Astrocyte of the hippocampus (primary cell): ENCODE measurements around the gene HTT.
"Not testable (repeated sequence)": the region's sequence is repeated elsewhere in the genome, so short reads cannot be mapped to it uniquely, and the experiment has no call there.

Experiments
- DNase-seq: peaks from one replicate; pipeline ENCODE4 v3.0.0; 2011; ENCODE audit warnings: low read depth, low spot score

HTT gene

GRCh38 chr4:3046162-3046561 lies 28.3 kb upstream of the HTT start:
- no peak for DNase-seq

GRCh38 chr4:3046623-3047022 lies 27.9 kb upstream of the HTT start:
- DNase-seq = no peak

DNA sequence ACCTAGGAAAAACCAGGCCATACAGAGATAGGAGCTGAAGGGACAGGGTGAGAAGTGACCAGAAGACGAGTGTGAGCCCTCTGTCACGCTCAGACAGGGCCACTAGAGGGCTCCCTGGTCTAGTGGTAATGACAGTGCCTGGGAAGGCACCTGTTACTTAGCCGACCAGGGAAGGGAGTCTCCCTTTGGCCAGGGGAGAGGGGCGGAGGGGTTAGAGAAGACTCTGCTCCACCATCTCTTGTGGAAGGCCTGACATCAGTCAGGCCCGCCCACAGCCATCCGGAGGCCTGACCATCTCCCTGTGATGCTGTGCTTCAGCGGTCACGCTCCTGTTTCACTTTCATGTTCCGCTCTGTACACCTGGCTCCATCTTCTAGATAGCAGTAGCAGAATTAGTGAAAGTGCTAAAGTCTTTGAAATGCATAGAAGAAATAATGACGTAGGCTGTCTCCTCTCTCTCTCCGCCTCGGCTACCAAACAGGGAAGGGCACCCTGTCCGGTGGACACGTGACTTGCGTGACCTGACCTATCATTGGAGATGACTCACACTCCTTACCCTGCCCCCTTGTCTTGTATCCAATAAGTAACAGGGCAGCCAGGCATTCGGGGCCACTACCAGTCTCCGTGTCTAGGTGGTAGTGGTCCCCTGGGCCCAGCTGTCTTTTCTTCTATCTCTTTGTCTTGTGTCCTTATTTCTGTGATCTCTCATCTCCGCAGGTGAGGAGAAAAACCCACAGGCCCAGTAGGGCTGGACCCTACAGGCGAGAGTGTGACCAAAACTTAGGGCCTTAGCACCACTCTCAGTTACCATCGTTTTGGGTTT lies 26.8 kb upstream of the HTT start:
- peak; percentile 67 for DNase-seq

- DNase-seq = not testable (repeated sequence)
Observed at GRCh38 chr4:3051141-3051897, 23.2 kb upstream of the HTT start.

DNA sequence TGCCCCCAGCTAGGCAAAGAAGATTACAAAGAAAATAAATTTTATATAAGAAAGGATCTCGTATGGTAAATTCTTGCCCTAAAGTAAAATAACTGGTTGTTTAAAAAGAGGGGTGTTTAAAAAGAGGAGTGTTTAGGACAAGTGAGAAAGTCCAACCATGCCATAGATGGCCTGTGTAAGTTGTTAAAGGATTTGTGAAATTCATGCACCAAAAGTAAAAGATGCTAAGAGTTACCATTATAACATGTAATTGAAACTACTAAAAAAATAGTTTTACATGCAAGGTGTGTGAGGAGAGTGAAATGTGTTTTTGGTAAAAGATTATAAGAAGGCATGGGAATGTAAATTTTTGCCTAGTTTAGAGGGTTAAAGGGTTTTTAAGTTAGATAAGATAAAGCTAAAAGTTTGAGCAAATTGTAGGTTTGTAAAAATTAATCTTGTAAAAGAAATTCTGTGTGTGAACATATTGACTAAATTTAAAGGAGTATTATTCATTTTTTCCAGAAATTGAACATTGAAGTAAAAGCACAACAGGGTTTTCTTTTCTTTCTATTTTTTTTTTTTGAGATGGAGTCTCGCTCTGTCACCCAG lies 20.2 kb upstream of the HTT start:
- no peak for DNase-seq

- no peak for DNase-seq
Observed at GRCh38 chr4:3059943-3060342, 14.5 kb upstream of the HTT start.

DNA sequence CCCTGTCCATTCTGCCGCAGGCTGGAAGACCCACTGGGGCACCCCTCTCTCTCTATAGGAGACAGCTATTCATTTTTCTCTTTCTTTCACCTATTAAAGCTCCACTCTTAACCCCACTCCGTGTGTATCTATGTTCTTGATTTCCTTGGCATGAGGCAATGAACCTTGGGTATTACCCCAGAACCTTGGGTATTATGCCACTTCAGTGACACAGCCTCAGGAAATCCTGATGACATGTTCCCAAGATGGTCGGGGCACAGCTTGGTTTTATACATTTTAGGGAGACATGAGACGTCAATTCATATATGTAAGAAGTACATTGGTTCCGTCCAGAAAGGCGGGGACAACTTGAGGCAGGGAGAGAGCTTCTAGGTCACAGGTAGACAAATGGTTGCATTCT lies 13.5 kb upstream of the HTT start:
- no peak for DNase-seq

DNA sequence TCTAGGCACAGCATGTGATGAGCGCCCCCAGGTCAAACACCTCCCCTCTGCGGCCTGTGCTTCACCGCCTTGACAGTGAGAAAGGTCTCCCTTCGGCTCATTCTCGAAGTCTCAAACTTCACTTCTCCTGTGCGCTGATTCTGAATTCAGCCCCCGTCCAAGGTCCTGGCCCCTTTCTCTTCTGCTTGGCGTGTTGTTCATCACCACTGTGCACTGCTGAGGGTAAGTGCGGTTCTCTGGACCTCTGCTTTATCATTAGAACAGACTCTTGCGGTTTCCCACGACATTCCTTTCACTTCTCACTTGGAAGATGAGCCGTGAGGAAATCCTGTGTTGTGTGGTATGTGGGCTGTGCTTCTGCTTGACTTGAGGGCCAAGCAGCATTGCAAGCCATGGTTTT lies 12.0 kb upstream of the HTT start:
- peak; percentile 50 for DNase-seq

DNA sequence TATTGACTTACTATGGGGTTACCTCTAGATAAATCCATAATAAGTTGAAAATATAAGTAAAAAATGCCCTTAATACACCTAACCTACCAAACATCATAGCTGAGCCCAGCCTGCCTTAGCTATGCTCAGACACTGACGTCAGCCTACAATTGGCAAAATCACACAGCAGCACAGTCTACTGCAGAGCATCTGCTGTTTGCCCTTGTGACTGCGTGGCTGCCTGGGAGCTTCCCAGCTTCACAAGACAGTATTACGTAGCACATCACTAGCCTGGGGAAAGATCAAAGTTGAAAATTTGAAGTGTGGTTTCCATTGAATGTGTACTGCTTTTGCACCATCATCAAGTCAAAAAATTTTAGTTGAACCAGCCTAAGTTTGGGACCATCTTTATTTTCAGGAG lies 8.9 kb upstream of the HTT start:
- DNase-seq = no peak

DNA sequence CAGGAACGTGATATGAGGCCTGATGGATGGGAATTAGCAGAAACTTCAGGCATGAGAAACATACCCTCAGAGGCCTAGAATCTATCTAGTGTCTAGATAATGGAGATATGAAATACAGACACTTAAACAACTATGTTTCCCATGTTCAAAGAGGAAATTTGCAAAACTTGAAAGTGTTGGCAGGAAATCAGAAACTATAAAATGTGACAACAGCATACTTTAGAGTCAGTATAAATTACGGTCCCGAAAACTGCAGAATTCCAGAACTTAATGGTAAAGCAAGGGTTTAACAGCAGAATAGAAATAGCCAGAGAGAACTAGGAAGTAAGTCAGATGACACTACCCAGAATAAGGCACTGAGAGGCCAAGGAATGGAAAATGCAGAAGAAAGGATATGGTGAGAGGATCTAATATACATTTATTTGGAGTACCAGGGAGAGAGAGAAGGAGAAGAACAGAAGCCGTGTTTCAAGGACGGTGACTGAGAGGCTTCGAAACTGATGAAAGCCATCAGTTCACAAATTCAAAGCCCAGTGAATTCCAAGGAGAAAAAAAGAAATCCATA lies 7.6 kb upstream of the HTT start:
- DNase-seq = no peak

DNA sequence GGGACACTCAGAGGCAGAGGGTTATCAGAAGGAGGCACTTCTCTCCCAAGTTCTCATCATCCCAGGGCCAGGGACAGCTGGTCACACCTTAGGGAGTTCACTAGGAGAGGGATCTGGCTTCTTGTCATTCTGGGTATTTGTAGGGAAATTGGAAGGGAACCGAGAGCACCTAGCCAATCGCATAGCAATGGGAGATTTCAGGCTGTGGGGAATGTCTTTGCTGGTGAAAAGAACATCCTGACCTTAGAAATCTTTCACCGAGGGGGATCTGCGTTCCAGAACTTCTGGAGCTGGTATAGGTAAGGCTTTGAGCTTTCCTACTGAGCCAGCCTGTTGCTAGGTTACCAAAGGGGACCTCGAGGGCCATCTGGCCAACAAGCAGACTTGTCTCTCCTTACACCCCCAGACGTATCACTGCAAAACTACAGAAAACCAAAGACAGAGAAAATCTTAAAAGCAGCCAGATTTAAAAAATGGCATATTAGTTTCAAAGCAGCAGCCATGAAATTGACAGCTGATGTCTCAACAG lies 6.9 kb upstream of the HTT start:
- DNase-seq = no peak

- DNase-seq = no peak
Observed at GRCh38 chr4:3069661-3070199, 4.8 kb upstream of the HTT start.

- DNase-seq = peak; percentile 20
Observed at GRCh38 chr4:3070709-3071500, 3.6 kb upstream of the HTT start.

GRCh38 chr4:3071811-3072210 lies 2.7 kb upstream of the HTT start:
- DNase-seq = no peak

DNA sequence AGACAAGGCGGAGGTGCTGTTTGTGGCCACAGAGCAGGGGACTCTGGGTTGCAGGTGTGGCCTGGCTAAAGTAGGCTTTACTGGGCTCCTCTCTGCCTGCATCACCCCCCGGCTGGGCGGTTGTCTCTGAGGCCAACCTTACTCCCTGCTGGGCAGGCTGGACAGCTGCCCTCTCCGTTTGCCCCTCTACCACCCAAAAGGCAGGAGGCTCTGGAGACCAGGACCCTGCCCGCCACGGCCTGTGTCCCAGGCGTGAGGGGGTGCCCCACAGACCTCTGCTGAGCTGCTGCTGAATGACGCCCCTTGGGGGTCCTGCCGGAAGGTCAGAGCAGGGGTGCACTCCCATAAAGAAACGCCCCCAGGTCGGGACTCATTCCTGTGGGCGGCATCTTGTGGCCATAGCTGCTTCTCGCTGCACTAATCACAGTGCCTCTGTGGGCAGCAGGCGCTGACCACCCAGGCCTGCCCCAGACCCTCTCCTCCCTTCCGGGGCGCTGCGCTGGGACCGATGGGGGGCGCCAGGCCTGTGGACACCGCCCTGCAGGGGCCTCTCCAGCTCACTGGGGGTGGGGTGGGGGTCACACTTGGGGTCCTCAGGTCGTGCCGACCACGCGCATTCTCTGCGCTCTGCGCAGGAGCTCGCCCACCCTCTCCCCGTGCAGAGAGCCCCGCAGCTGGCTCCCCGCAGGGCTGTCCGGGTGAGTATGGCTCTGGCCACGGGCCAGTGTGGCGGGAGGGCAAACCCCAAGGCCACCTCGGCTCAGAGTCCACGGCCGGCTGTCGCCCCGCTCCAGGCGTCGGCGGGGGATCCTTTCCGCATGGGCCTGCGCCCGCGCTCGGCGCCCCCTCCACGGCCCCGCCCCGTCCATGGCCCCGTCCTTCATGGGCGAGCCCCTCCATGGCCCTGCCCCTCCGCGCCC lies 1.1 kb upstream of the HTT start:
- DNase-seq = peak; percentile 37

DNA sequence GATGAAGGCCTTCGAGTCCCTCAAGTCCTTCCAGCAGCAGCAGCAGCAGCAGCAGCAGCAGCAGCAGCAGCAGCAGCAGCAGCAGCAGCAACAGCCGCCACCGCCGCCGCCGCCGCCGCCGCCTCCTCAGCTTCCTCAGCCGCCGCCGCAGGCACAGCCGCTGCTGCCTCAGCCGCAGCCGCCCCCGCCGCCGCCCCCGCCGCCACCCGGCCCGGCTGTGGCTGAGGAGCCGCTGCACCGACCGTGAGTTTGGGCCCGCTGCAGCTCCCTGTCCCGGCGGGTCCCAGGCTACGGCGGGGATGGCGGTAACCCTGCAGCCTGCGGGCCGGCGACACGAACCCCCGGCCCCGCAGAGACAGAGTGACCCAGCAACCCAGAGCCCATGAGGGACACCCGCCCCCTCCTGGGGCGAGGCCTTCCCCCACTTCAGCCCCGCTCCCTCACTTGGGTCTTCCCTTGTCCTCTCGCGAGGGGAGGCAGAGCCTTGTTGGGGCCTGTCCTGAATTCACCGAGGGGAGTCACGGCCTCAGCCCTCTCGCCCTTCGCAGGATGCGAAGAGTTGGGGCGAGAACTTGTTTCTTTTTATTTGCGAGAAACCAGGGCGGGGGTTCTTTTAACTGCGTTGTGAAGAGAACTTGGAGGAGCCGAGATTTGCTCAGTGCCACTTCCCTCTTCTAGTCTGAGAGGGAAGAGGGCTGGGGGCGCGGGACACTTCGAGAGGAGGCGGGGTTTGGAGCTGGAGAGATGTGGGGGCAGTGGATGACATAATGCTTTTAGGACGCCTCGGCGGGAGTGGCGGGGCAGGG lies 568 bp downstream of the HTT start:
- peak; percentile 83 for DNase-seq

GRCh38 chr4:3075652-3075981 lies 1.1 kb downstream of the HTT start:
- no peak for DNase-seq

DNA sequence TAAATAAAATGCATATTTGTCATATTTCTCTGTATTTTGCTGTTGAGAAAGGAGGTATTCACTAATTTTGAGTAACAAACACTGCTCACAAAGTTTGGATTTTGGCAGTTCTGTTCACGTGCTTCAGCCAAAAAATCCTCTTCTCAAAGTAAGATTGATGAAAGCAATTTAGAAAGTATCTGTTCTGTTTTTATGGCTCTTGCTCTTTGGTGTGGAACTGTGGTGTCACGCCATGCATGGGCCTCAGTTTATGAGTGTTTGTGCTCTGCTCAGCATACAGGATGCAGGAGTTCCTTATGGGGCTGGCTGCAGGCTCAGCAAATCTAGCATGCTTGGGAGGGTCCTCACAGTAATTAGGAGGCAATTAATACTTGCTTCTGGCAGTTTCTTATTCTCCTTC lies 3.3 kb downstream of the HTT start:
- DNase-seq = no peak

GRCh38 chr4:3079694-3080123 lies 5.2 kb downstream of the HTT start:
- DNase-seq = no peak
